HepG2 (cell line): ENCODE data around the gene PPP2R2C. TPM values are rescaled to one million over a fixed set of nuclear protein-coding genes. Genes with fewer than 3 reads are reported as not detected.

Experiments used
- BCLAF1 ChIP-seq: fragments of 450-650 bp; IDR thresholded peaks from 2 replicates; pipeline ENCODE4 v1.6.1; 2017; ENCODE audit warnings: mild to moderate bottlenecking
- EED ChIP-seq: sonication (generic); formaldehyde crosslinking; IDR thresholded peaks from 2 replicates; pipeline ENCODE4 v1.5.0; 2020; ENCODE audit warnings: mild to moderate bottlenecking, missing genetic modification reagents
- HMG20A ChIP-seq: IDR thresholded peaks from 2 replicates; pipeline ENCODE4 v1.6.1; 2016; ENCODE audit warnings: borderline replicate concordance
- MIXL1 ChIP-seq: IDR thresholded peaks from 2 replicates; pipeline ENCODE4 v1.6.1; 2016
- MZF1 ChIP-seq: sonication (generic); formaldehyde crosslinking; IDR thresholded peaks from 2 replicates; pipeline ENCODE4 v1.8.1; 2023; ENCODE audit warnings: mild to moderate bottlenecking, missing genetic modification reagents, borderline replicate concordance
- PATZ1 ChIP-seq: sonication (generic); formaldehyde crosslinking; IDR thresholded peaks from 2 replicates; pipeline ENCODE4 v1.4.0; 2020; ENCODE audit warnings: missing genetic modification reagents
- RORA ChIP-seq: sonication (generic); formaldehyde crosslinking; IDR thresholded peaks from 2 replicates; pipeline ENCODE4 v1.5.0; 2020; ENCODE audit warnings: mild to moderate bottlenecking, missing genetic modification reagents, moderate library complexity
- SALL1 ChIP-seq: sonication (generic); formaldehyde crosslinking; IDR thresholded peaks from 2 replicates; pipeline ENCODE4 v1.8.0; 2022; ENCODE audit warnings: mild to moderate bottlenecking, missing genetic modification reagents
- ZFX ChIP-seq: sonication (generic); formaldehyde crosslinking; IDR thresholded peaks from 2 replicates; pipeline ENCODE4 v1.4.0; 2020; ENCODE audit warnings: mild to moderate bottlenecking, low read depth, missing genetic modification reagents, moderate library complexity
- ZIK1 ChIP-seq: sonication (generic); formaldehyde crosslinking; IDR thresholded peaks from 2 replicates; pipeline ENCODE4 v1.5.0; 2020; ENCODE audit warnings: mild to moderate bottlenecking, low read depth, missing genetic modification reagents, borderline replicate concordance
- ZNF138 ChIP-seq: sonication (generic); formaldehyde crosslinking; IDR thresholded peaks from 2 replicates; pipeline ENCODE4 v1.5.0; 2020; ENCODE audit warnings: mild to moderate bottlenecking, low read depth, missing genetic modification reagents
- ZNF263 ChIP-seq: sonication (generic); formaldehyde crosslinking; IDR thresholded peaks from 2 replicates; pipeline ENCODE4 v1.4.0; 2020; ENCODE audit warnings: missing genetic modification reagents
- ZNF432 ChIP-seq: sonication (generic); formaldehyde crosslinking; IDR thresholded peaks from 2 replicates; pipeline ENCODE4 v1.5.0; 2020; ENCODE audit warnings: missing genetic modification reagents, mild to moderate bottlenecking, borderline replicate concordance
- ZNF616 ChIP-seq: sonication (generic); formaldehyde crosslinking; IDR thresholded peaks from 2 replicates; pipeline ENCODE4 v1.5.0; 2020; ENCODE audit warnings: low read depth, mild to moderate bottlenecking, missing genetic modification reagents
- ZZZ3 ChIP-seq: sonication (generic); formaldehyde crosslinking; IDR thresholded peaks from 2 replicates; pipeline ENCODE4 v1.4.0; 2020; ENCODE audit warnings: missing genetic modification reagents, mild to moderate bottlenecking, borderline replicate concordance
- polyA plus RNA-seq, 8 experiments: library from polyadenylated mRNA; depleted of rRNA in 3 of 8; stranded (reverse) in 7 of 8; unstranded in 1 of 8; fragments of >200 nt; fragmentation: Illumina TruSeq in 4 of 8; extraction: Trizol in 4 of 8; gene quantifications; 2 replicates each; pipeline versions ENCODE4 v1.2.1 to v1.2.3, GENCODE V29; 2011 to 2016; ENCODE audit warnings: low read depth in 4 of 8, missing spikeins in 1 of 8, mixed read lengths in 1 of 8; ENCODE audit not compliant: insufficient read depth in 1 of 8
- total RNA-seq, 5 experiments: library from RNA; depleted of rRNA; stranded (reverse); fragments of >200 nt; fragmentation: Illumina TruSeq; extraction: Trizol; gene quantifications; 2 replicates each; pipeline ENCODE4 v1.2.3, GENCODE V29; 2016; ENCODE audit warnings: low read depth in 1 of 5
- TF ChIP-seq, protein P1 (sequence below): sonication (generic); formaldehyde crosslinking; IDR thresholded peaks from 2 replicates; pipeline ENCODE4 v1.9.0; 2021; ENCODE audit warnings: mild to moderate bottlenecking, missing genetic modification reagents
- TF ChIP-seq, protein P2 (sequence below): IDR thresholded peaks from 2 replicates; pipeline ENCODE4 v1.6.1; 2016; ENCODE audit warnings: missing compliant biosample characterization, missing genetic modification reagents, borderline replicate concordance

Gene PPP2R2C
- total and polyA plus RNA-seq, 2 of the 13 experiments (the other 11 are each of a cell fraction or from before 2014, with no cell fraction given), result 0.60 to 8.6 TPM

GRCh38 chr4:6322761-6323566 is 149.4 kb downstream of the PPP2R2C start (continued):
- TF ChIP-seq, protein P1, sequence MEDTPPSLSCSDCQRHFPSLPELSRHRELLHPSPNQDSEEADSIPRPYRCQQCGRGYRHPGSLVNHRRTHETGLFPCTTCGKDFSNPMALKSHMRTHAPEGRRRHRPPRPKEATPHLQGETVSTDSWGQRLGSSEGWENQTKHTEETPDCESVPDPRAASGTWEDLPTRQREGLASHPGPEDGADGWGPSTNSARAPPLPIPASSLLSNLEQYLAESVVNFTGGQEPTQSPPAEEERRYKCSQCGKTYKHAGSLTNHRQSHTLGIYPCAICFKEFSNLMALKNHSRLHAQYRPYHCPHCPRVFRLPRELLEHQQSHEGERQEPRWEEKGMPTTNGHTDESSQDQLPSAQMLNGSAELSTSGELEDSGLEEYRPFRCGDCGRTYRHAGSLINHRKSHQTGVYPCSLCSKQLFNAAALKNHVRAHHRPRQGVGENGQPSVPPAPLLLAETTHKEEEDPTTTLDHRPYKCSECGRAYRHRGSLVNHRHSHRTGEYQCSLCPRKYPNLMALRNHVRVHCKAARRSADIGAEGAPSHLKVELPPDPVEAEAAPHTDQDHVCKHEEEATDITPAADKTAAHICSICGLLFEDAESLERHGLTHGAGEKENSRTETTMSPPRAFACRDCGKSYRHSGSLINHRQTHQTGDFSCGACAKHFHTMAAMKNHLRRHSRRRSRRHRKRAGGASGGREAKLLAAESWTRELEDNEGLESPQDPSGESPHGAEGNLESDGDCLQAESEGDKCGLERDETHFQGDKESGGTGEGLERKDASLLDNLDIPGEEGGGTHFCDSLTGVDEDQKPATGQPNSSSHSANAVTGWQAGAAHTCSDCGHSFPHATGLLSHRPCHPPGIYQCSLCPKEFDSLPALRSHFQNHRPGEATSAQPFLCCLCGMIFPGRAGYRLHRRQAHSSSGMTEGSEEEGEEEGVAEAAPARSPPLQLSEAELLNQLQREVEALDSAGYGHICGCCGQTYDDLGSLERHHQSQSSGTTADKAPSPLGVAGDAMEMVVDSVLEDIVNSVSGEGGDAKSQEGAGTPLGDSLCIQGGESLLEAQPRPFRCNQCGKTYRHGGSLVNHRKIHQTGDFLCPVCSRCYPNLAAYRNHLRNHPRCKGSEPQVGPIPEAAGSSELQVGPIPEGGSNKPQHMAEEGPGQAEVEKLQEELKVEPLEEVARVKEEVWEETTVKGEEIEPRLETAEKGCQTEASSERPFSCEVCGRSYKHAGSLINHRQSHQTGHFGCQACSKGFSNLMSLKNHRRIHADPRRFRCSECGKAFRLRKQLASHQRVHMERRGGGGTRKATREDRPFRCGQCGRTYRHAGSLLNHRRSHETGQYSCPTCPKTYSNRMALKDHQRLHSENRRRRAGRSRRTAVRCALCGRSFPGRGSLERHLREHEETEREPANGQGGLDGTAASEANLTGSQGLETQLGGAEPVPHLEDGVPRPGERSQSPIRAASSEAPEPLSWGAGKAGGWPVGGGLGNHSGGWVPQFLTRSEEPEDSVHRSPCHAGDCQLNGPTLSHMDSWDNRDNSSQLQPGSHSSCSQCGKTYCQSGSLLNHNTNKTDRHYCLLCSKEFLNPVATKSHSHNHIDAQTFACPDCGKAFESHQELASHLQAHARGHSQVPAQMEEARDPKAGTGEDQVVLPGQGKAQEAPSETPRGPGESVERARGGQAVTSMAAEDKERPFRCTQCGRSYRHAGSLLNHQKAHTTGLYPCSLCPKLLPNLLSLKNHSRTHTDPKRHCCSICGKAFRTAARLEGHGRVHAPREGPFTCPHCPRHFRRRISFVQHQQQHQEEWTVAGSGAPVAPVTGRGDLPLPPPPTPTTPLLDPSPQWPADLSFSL (CRISPR knock-in tag), result no peak
- no peak for TF ChIP-seq ZNF616 (CRISPR knock-in tag)
- no peak for TF ChIP-seq EED (CRISPR knock-in tag)
- TF ChIP-seq PATZ1, result peak; percentile 94
- no peak for TF ChIP-seq ZIK1
- peak; percentile 79; the same call in 1 of the 2 replicates for TF ChIP-seq MIXL1 (CRISPR knock-in tag)
- TF ChIP-seq ZNF138 (CRISPR knock-in tag), result no peak
- no peak for TF ChIP-seq RORA (CRISPR knock-in tag)
- TF ChIP-seq ZFX (CRISPR knock-in tag), result peak; percentile 79
- TF ChIP-seq ZNF263, result no peak
- no peak for TF ChIP-seq ZNF432
- TF ChIP-seq, protein P2, sequence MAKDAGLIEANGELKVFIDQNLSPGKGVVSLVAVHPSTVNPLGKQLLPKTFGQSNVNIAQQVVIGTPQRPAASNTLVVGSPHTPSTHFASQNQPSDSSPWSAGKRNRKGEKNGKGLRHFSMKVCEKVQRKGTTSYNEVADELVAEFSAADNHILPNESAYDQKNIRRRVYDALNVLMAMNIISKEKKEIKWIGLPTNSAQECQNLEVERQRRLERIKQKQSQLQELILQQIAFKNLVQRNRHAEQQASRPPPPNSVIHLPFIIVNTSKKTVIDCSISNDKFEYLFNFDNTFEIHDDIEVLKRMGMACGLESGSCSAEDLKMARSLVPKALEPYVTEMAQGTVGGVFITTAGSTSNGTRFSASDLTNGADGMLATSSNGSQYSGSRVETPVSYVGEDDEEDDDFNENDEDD (CRISPR knock-in tag), result no peak
- no peak for TF ChIP-seq ZZZ3 (CRISPR knock-in tag)
- TF ChIP-seq SALL1, result peak; percentile 62; the same call in 1 of the 2 replicates
- no peak for TF ChIP-seq BCLAF1
- TF ChIP-seq MZF1, result no peak
- TF ChIP-seq HMG20A (CRISPR knock-in tag), result peak; percentile 73; the same call in 1 of the 2 replicates
